IMR-90 (cell line): ENCODE results near the gene RFX1. TPM values are rescaled to one million over a fixed set of nuclear protein-coding genes. Genes with fewer than 3 reads are reported as not detected.

Experiments used
- ATAC-seq: fragments of 200-7000 bp; cut with Tn5 transposase; 2 replicates; pipeline ENCODE4 v1.9.1; 2020; ENCODE audit warnings: low read depth, mild to moderate bottlenecking, moderate library complexity
- BruUV-seq: library from RNA; stranded (reverse); fragments of 400-500 nt; replicated peaks from 2 replicates; lab custom pipeline; 2021; lab: Mats Ljungman, UMichigan
- CTCF ChIA-PET: fragments of 300-600 bp; formaldehyde crosslinking; extraction: SDS; loops from one replicate; lab custom pipeline; 2021; ENCODE audit warnings: antibody characterized with exemption; lab: Yijun Ruan, JAX
- POLR2A ChIA-PET: fragments of 300-600 bp; sonication (Branson Sonifier 250); formaldehyde crosslinking; loops from one replicate; lab custom pipeline; 2022; ENCODE audit warnings: antibody characterized with exemption; ENCODE audit not compliant: unreplicated experiment; lab: Charles Lee
- DNase-seq: peaks from one replicate; pipeline ENCODE4 v3.0.0; 2013
- H2AFZ ChIP-seq: replicated peaks from 2 replicates; pipeline ENCODE3; 2013; ENCODE audit warnings: low read length, mild to moderate bottlenecking; ENCODE audit not compliant: poor library complexity
- H2AK5ac ChIP-seq: 2 replicates; pipeline ENCODE4 v1.6.1; 2013; ENCODE audit warnings: low read depth, low read length, inconsistent platforms
- H2AK9ac ChIP-seq: replicated peaks from 2 replicates; pipeline ENCODE3; 2013; ENCODE audit warnings: mild to moderate bottlenecking, low read depth, low read length, moderate library complexity; ENCODE audit not compliant: poor library complexity
- H2BK120ac ChIP-seq: 2 replicates; pipeline ENCODE4 v1.6.1; 2013; ENCODE audit warnings: low read depth, low read length, inconsistent platforms
- H2BK15ac ChIP-seq: 3 replicates; pipeline ENCODE4 v1.6.1; 2013; ENCODE audit warnings: low read depth, low read length, inconsistent platforms
- H2BK20ac ChIP-seq: 2 replicates; pipeline ENCODE4 v1.6.1; 2013; ENCODE audit warnings: low read depth, mild to moderate bottlenecking, inconsistent platforms, low read length, moderate library complexity
- H2BK5ac ChIP-seq: 2 replicates; pipeline ENCODE4 v1.6.1; 2013; ENCODE audit warnings: mild to moderate bottlenecking, low read depth, low read length, inconsistent platforms; ENCODE audit not compliant: poor library complexity, severe bottlenecking
- H3K14ac ChIP-seq: replicated peaks from 2 replicates; pipeline ENCODE4 v1.6.1; 2013; ENCODE audit warnings: low read depth, low read length, inconsistent platforms
- H3K18ac ChIP-seq: 2 replicates; pipeline ENCODE4 v1.6.1; 2013; ENCODE audit warnings: low read depth, low read length, control low read depth
- H3K23ac ChIP-seq: 2 replicates; pipeline ENCODE4 v1.6.1; 2013; ENCODE audit warnings: low read depth, low read length, inconsistent platforms
- H3K27ac ChIP-seq: 2 replicates; pipeline ENCODE4 v1.5.1; 2013; ENCODE audit warnings: mild to moderate bottlenecking, control low read depth, low read length; ENCODE audit not compliant: insufficient read depth
- H3K27me3 ChIP-seq: 2 replicates; pipeline ENCODE4 v1.6.1; 2013; ENCODE audit warnings: low read length; ENCODE audit not compliant: control insufficient read depth, insufficient read depth
- H3K36me3 ChIP-seq: 2 replicates; pipeline ENCODE4 v1.6.1; 2013; ENCODE audit warnings: low read length, mixed read lengths; ENCODE audit not compliant: control insufficient read depth, insufficient read depth
- H3K4ac ChIP-seq: 2 replicates; pipeline ENCODE4 v1.6.1; 2013; ENCODE audit warnings: low read depth, low read length, inconsistent platforms
- H3K4me1 ChIP-seq: 2 replicates; pipeline ENCODE4 v1.6.1; 2013; ENCODE audit warnings: low read length, mixed read lengths; ENCODE audit not compliant: control insufficient read depth, insufficient read depth
- H3K4me2 ChIP-seq: 2 replicates; pipeline ENCODE4 v1.6.1; 2013; ENCODE audit warnings: low read depth, mild to moderate bottlenecking, control low read depth, low read length, moderate library complexity
- H3K4me3 ChIP-seq: 2 replicates; pipeline ENCODE4 v1.5.1; 2013; ENCODE audit warnings: low read depth, mild to moderate bottlenecking, control low read depth, low read length, moderate library complexity; ENCODE audit not compliant: insufficient read depth
- H3K56ac ChIP-seq: 2 replicates; pipeline ENCODE4 v1.6.1; 2013; ENCODE audit warnings: low read length, inconsistent platforms; ENCODE audit not compliant: insufficient read depth; ENCODE audit errors: extremely low read depth
- H3K79me1 ChIP-seq, 2 experiments: 2 replicates each; pipeline ENCODE4 v1.6.1; 2013; ENCODE audit warnings: low read length in 2 of 2, inconsistent platforms in 1 of 2, low read depth in 1 of 2
- H3K9ac ChIP-seq: 2 replicates; pipeline ENCODE4 v1.6.1; 2013; ENCODE audit warnings: low read depth, low read length, control low read depth
- H3K9me1 ChIP-seq: 2 replicates; pipeline ENCODE4 v1.6.1; 2013; ENCODE audit warnings: low read length, inconsistent platforms; ENCODE audit not compliant: insufficient read depth
- H3K9me3 ChIP-seq: 2 replicates; pipeline ENCODE4 v1.6.1; 2013; ENCODE audit warnings: low read length; ENCODE audit not compliant: control insufficient read depth, insufficient read depth
- H4K20me1 ChIP-seq: 2 replicates; pipeline ENCODE4 v1.6.1; 2013; ENCODE audit warnings: low read length, inconsistent platforms; ENCODE audit not compliant: insufficient read depth
- H4K5ac ChIP-seq: 2 replicates; pipeline ENCODE4 v1.6.1; 2013; ENCODE audit warnings: mild to moderate bottlenecking, low read depth, low read length, control low read depth
- H4K8ac ChIP-seq, 2 experiments: 2 replicates each; pipeline ENCODE4 v1.6.1; 2013; ENCODE audit warnings: low read depth in 2 of 2, low read length in 2 of 2, control low read depth in 1 of 2, inconsistent platforms in 1 of 2
- H4K91ac ChIP-seq: 2 replicates; pipeline ENCODE4 v1.6.1; 2013; ENCODE audit warnings: low read depth, low read length, inconsistent platforms; ENCODE audit not compliant: insufficient read depth
- BHLHE40 ChIP-seq: fragments of 150-350 bp; IDR thresholded peaks from 2 replicates; pipeline ENCODE4 v1.6.1; 2016; ENCODE audit warnings: mild to moderate bottlenecking, low read depth, low read length
- CHD1 ChIP-seq: IDR thresholded peaks from 2 replicates; pipeline ENCODE4 v1.6.1; 2012; ENCODE audit warnings: low read depth, low read length, improper control_type of control experiment
- FOS ChIP-seq: fragments of 150-350 bp; IDR thresholded peaks from 2 replicates; pipeline ENCODE4 v1.6.1; 2016; ENCODE audit warnings: low read depth, low read length
- MAZ ChIP-seq: IDR thresholded peaks from 2 replicates; pipeline ENCODE4 v1.6.1; 2012; ENCODE audit warnings: low read depth, mild to moderate bottlenecking, low read length, improper control_type of control experiment, moderate library complexity, borderline replicate concordance
- MXI1 ChIP-seq: IDR thresholded peaks from 2 replicates; pipeline ENCODE4 v1.6.1; 2012; ENCODE audit warnings: low read depth, mild to moderate bottlenecking, low read length, moderate library complexity, borderline replicate concordance
- POLR2A ChIP-seq: IDR thresholded peaks from 2 replicates; pipeline ENCODE4 v1.6.1; 2012; ENCODE audit warnings: mild to moderate bottlenecking, low read depth, low read length
- RCOR1 ChIP-seq: IDR thresholded peaks from 2 replicates; pipeline ENCODE4 v1.6.1; 2012; ENCODE audit warnings: mild to moderate bottlenecking, low read length, improper control_type of control experiment; ENCODE audit not compliant: insufficient replicate concordance
- SMC3 ChIP-seq: fragments of 150-350 bp; IDR thresholded peaks from 2 replicates; pipeline ENCODE4 v1.6.1; 2016; ENCODE audit warnings: low read depth, mild to moderate bottlenecking, antibody characterized with exemption, low read length, moderate library complexity
- USF2 ChIP-seq: fragments of 150-350 bp; IDR thresholded peaks from 2 replicates; pipeline ENCODE4 v1.6.1; 2017; ENCODE audit warnings: mild to moderate bottlenecking, antibody characterized with exemption, low read length, low read depth
- WGBS, 2 experiments: methylation state at CpG; one replicate each; pipeline versions ENCODE4 v1.1.5 to v1.1.7; 2013; ENCODE audit warnings: missing lambda C conversion rate in 2 of 2; ENCODE audit not compliant: insufficient read length in 1 of 2; ENCODE audit errors: extremely low coverage in 2 of 2; 5-methylcytosine and 5-hydroxymethylcytosine counted together
- dilution Hi-C: fragments of 300-500 bp; cut with HindIII; formaldehyde crosslinking; loops from one replicate; pipeline ENCODE4 v1.14.3; 2018; ENCODE audit warnings: low sequenced_read_pairs; ENCODE audit not compliant: unreplicated experiment
- in situ Hi-C: fragments of 300-500 bp; cut with MboI; formaldehyde crosslinking; loops from 3 replicates; pipeline ENCODE4 v1.14.3; 2019; ENCODE audit warnings: low sequenced_read_pairs, inconsistent platforms, mixed read lengths
- intact Hi-C: fragments of 100-400 bp; cut with micrococcal nuclease; formaldehyde crosslinking; loops from 2 replicates; pipeline ENCODE4 v1.10.0; 2022
- polyA plus RNA-seq, 3 experiments: library from polyadenylated mRNA; depleted of rRNA; stranded (reverse); fragments of >200 nt; gene quantifications; 2 replicates each; pipeline ENCODE4 v1.2.3, GENCODE V29; 2012; ENCODE audit warnings: low replicate concordance in 1 of 3
- total RNA-seq: library from RNA; depleted of rRNA; stranded (reverse); fragments of >200 nt; gene quantifications from 2 replicates; pipeline ENCODE4 v1.2.3, GENCODE V29; 2012
- TF ChIP-seq, protein P1 (sequence below): fragments of 150-350 bp; IDR thresholded peaks from 2 replicates; pipeline ENCODE4 v1.6.1; 2016; ENCODE audit warnings: low read depth, mild to moderate bottlenecking, low read length, moderate library complexity, borderline replicate concordance
- TF ChIP-seq, protein P2 (sequence below): conservative IDR thresholded peaks from 2 replicates; pipeline ENCODE4 v1.5.1; 2012; ENCODE audit warnings: mild to moderate bottlenecking, low read depth, low read length, improper control_type of control experiment

The RFX1 gene
- total and polyA plus RNA-seq, 2 of the 4 experiments (the other 2 are of a cell fraction) = 0.36 to 3.1 TPM

- TF ChIP-seq CHD1 (no peak), SMC3 (no peak), BHLHE40 (no peak)
- TF ChIP-seq, protein P1, sequence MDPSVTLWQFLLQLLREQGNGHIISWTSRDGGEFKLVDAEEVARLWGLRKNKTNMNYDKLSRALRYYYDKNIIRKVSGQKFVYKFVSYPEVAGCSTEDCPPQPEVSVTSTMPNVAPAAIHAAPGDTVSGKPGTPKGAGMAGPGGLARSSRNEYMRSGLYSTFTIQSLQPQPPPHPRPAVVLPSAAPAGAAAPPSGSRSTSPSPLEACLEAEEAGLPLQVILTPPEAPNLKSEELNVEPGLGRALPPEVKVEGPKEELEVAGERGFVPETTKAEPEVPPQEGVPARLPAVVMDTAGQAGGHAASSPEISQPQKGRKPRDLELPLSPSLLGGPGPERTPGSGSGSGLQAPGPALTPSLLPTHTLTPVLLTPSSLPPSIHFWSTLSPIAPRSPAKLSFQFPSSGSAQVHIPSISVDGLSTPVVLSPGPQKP = no peak
Observed at GRCh38 chr19:14055396-14055795, 49.3 kb upstream of the RFX1 start (continued).

GRCh38 chr19:14054721-14055120 lies 48.6 kb upstream of the RFX1 start:
- BruUV-seq = no TSS peak
- no peak overlapping the region for H2AK9ac ChIP-seq
- TF ChIP-seq SMC3 = no peak
- TF ChIP-seq FOS = no peak
- TF ChIP-seq RCOR1 = no peak
- TF ChIP-seq CHD1 = no peak
- no peak for TF ChIP-seq MAZ
- TF ChIP-seq MXI1 = no peak
- no peak for TF ChIP-seq USF2
- TF ChIP-seq, protein P1 = no peak
- no peak for TF ChIP-seq POLR2A
- TF ChIP-seq, protein P2, sequence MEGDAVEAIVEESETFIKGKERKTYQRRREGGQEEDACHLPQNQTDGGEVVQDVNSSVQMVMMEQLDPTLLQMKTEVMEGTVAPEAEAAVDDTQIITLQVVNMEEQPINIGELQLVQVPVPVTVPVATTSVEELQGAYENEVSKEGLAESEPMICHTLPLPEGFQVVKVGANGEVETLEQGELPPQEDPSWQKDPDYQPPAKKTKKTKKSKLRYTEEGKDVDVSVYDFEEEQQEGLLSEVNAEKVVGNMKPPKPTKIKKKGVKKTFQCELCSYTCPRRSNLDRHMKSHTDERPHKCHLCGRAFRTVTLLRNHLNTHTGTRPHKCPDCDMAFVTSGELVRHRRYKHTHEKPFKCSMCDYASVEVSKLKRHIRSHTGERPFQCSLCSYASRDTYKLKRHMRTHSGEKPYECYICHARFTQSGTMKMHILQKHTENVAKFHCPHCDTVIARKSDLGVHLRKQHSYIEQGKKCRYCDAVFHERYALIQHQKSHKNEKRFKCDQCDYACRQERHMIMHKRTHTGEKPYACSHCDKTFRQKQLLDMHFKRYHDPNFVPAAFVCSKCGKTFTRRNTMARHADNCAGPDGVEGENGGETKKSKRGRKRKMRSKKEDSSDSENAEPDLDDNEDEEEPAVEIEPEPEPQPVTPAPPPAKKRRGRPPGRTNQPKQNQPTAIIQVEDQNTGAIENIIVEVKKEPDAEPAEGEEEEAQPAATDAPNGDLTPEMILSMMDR = no peak

More at GRCh38 chr19:14054721-14055120, 48.6 kb upstream of the RFX1 start:
- no peak overlapping the region for H4K8ac ChIP-seq
- H4K5ac ChIP-seq = no peak overlapping the region
- H2BK15ac ChIP-seq = no peak overlapping the region
- H2BK5ac ChIP-seq = no peak overlapping the region
- no peak overlapping the region for H3K18ac ChIP-seq
- ATAC-seq (no peak), DNase-seq (no peak)
- H3K56ac ChIP-seq = no peak overlapping the region
- no peak overlapping the region for H2BK20ac ChIP-seq
- intact Hi-C loops = no loop called here
- H3K36me3 ChIP-seq = no peaks in the 10 kb centered on the region
- H3K4me1 ChIP-seq = peaks cover 1% of the 10 kb centered on the region; the same call in 1 of the 2 replicates
- POLR2A ChIA-PET = no interaction called here
- H2AK5ac ChIP-seq = no peak overlapping the region
- WGBS, 2 experiments = 54% methylated on average over 2 of the region's 11 CpGs; no CpG with 5 or more reads in 1 of the 2 experiments
- no peak overlapping the region for H3K27ac ChIP-seq
- peaks cover 2% of the 10 kb centered on the region; the same call in 1 of the 2 replicates for H3K9me3 ChIP-seq
- H3K9ac ChIP-seq = no peak overlapping the region
- H3K9me1 ChIP-seq = no peaks in the 10 kb centered on the region
- no peak overlapping the region for H3K23ac ChIP-seq
- dilution Hi-C loops = no loop called here
- peaks cover 32% of the 10 kb centered on the region for H3K27me3 ChIP-seq
- CTCF ChIA-PET = interaction anchor here (0.5 kb wide), 1 partner anchor 255 kb away, joined by 3 read pairs; no protein-coding TSS in a partner anchor
- H4K20me1 ChIP-seq = no peaks in the 10 kb centered on the region
- no peak overlapping the region for H2BK120ac ChIP-seq
- H3K4me2 ChIP-seq = no peak overlapping the region
- no peak overlapping the region for H3K4me3 ChIP-seq
- H3K14ac ChIP-seq = no peak overlapping the region
- H4K91ac ChIP-seq = no peak overlapping the region
- in situ Hi-C loops = no loop called here
- H3K4ac ChIP-seq = no peak overlapping the region
- no peaks in the 10 kb centered on the region for H3K79me1 ChIP-seq
- no peak overlapping the region for H2AFZ ChIP-seq
